GM10248 (cell line): Measurements from ENCODE around the gene ZBTB45.

Source experiments
- CTCF ChIA-PET: fragments of 300-600 bp; sonication (Branson Sonifier 250); formaldehyde crosslinking; extraction: SDS; loops from one replicate; lab custom pipeline; 2021; ENCODE audit warnings: antibody characterized with exemption; lab: Yijun Ruan, JAX
- POLR2A ChIA-PET: fragments of 350-650 bp; sonication (Branson Sonifier 250); formaldehyde crosslinking; extraction: SDS; loops from one replicate; lab custom pipeline; 2020; ENCODE audit warnings: antibody characterized with exemption; lab: Yijun Ruan, JAX
- DNase-seq: peaks from one replicate; pipeline ENCODE4 v3.0.0; 2012; ENCODE audit errors: extremely low spot score
- TF ChIP-seq, protein P1 (sequence below): IDR thresholded peaks from 2 replicates; pipeline ENCODE4 v1.5.1; 2012; ENCODE audit warnings: mild to moderate bottlenecking, low read depth; ENCODE audit errors: extremely low read depth, missing control alignments, control extremely low read depth

The ZBTB45 gene

GRCh38 chr19:58551123-58551497 lies 31.5 kb upstream of the ZBTB45 start:
- CTCF ChIA-PET, result interaction anchor here (1.4 to 1.5 kb wide), 2 partner anchors 28 to 32 kb away, joined by 3 to 9 read pairs; partner anchors contain the start of gene ZBTB45
- DNase-seq, result no peak
- POLR2A ChIA-PET, result interaction anchor here (0.5 kb wide), 1 partner anchor 1268 kb away, joined by 3 read pairs; no protein-coding TSS in a partner anchor
- TF ChIP-seq, protein P1, sequence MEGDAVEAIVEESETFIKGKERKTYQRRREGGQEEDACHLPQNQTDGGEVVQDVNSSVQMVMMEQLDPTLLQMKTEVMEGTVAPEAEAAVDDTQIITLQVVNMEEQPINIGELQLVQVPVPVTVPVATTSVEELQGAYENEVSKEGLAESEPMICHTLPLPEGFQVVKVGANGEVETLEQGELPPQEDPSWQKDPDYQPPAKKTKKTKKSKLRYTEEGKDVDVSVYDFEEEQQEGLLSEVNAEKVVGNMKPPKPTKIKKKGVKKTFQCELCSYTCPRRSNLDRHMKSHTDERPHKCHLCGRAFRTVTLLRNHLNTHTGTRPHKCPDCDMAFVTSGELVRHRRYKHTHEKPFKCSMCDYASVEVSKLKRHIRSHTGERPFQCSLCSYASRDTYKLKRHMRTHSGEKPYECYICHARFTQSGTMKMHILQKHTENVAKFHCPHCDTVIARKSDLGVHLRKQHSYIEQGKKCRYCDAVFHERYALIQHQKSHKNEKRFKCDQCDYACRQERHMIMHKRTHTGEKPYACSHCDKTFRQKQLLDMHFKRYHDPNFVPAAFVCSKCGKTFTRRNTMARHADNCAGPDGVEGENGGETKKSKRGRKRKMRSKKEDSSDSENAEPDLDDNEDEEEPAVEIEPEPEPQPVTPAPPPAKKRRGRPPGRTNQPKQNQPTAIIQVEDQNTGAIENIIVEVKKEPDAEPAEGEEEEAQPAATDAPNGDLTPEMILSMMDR, result no peak

- ChIA-PET CTCF (interaction anchor here (1.4 to 1.7 kb wide), 2 partner anchors 29 to 31 kb away, joined by 3 to 7 read pairs; partner anchors contain the start of gene ZBTB45), POLR2A (no interaction called here)
- TF ChIP-seq, protein P1, result no peak
- no peak for DNase-seq
Observed at GRCh38 chr19:58550362-58551122, 30.9 kb upstream of the ZBTB45 start.

- POLR2A ChIA-PET, result no interaction called here
- TF ChIP-seq, protein P1, result no peak
- CTCF ChIA-PET, result interaction anchor here (1.4 to 1.7 kb wide), 2 partner anchors 29 to 30 kb away, joined by 3 to 7 read pairs; partner anchors contain the start of gene ZBTB45
Observed at GRCh38 chr19:58549664-58550361, 30.2 kb upstream of the ZBTB45 start.

GRCh38 chr19:58548859-58549663 lies 29.5 kb upstream of the ZBTB45 start:
- POLR2A ChIA-PET, result no interaction called here
- TF ChIP-seq, protein P1, result no peak
- CTCF ChIA-PET, result interaction anchor here (1.7 kb wide), 1 partner anchor 29 kb away, joined by 7 read pairs; the partner anchor contains the start of gene ZBTB45
- DNase-seq, result no peak

More at GRCh38 chr19:58549664-58550361, 30.2 kb upstream of the ZBTB45 start:
- DNase-seq, result no peak

DNA sequence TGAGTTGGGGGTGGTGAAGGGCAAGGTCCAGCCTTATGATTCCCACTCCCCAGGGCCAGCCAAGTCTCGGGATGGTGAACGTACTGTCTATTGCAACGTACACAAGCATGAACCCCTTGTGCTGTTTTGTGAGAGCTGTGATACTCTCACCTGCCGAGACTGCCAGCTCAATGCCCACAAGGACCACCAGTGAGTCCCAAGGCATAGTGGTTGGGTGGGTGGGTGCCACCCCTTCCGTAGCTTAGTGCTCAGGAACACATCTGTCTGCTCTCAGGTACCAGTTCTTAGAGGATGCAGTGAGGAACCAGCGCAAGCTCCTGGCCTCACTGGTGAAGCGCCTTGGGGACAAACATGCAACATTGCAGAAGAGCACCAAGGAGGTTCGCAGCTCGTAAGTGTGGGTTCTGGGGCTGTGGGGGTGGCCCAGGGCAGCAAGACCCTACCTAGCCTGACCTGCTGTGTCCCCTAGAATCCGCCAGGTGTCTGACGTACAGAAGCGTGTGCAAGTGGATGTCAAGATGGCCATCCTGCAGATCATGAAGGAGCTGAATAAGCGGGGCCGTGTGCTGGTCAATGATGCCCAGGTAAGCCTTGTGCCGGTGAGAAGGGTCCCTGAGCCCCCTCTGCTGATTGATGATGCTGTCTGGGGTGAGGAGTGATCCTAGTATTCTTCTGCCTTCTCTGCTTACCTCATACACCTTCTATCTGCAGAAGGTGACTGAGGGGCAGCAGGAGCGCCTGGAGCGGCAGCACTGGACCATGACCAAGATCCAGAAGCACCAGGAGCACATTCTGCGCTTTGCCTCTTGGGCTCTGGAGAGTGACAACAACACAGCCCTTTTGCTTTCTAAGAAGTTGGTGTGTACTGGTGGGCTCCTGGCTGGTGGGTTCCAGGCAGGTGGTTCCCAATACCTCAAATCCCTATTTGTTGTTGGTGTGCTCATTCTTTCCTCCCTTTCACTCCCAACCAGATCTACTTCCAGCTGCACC lies 28.0 kb upstream of the ZBTB45 start:
- ChIA-PET POLR2A (interaction anchor here (0.6 to 0.9 kb wide), 2 partner anchors 25 to 28 kb away, joined by 3 to 5 read pairs; partner anchors contain the start of gene ZBTB45), CTCF (interaction anchor here (1.7 to 2.2 kb wide), 2 partner anchors 28 to 34 kb away, joined by 9 to 14 read pairs; partner anchors contain the start of gene ZBTB45)
- DNase-seq, result no peak
- TF ChIP-seq, protein P1, result no peak
